Gastrocnemius medialis (tissue), 4 donors: ENCODE results near the gene PGM1. TPM values are rescaled to one million over a fixed set of nuclear protein-coding genes. Genes with fewer than 3 reads are reported as not detected.

Experiments used
- ATAC-seq, 2 donors: fragments of 150-250 bp; one replicate each; pipeline ENCODE4 v1.9.1; 2016
- DNase-seq, 2 donors: peaks; one replicate each; pipeline ENCODE4 v3.0.0-alpha.2; 2019
- H3K27ac ChIP-seq, 4 donors: fragments of 200-600 bp; sonication (generic); 1 replicate in 1 of 4; 2 replicates in 3 of 4; pipeline ENCODE4 v1.5.1; 2016 to 2018; ENCODE audit warnings: mild to moderate bottlenecking in 2 of 4, moderate library complexity in 1 of 4
- H3K27me3 ChIP-seq, 3 donors: fragments of 200-600 bp; sonication (generic) in 2 of 3; 1 replicate in 1 of 3; 2 replicates in 2 of 3; pipeline versions ENCODE4 v1.5.1 to v1.6.0; 2016 to 2019; ENCODE audit warnings: mild to moderate bottlenecking in 1 of 3, moderate library complexity in 1 of 3
- H3K36me3 ChIP-seq, 2 donors: fragments of 200-600 bp; sonication (generic) in 1 of 2; one replicate each; pipeline ENCODE4 v1.5.1; 2017 to 2018
- H3K4me1 ChIP-seq, 2 donors: fragments of 200-600 bp; sonication (generic) in 1 of 2; one replicate each; pipeline ENCODE4 v1.5.1; 2016 to 2017; ENCODE audit warnings: mild to moderate bottlenecking in 2 of 2
- H3K4me3 ChIP-seq, 4 donors: fragments of 200-600 bp; sonication (generic) in 3 of 4; 1 replicate in 1 of 4; 2 replicates in 3 of 4; pipeline ENCODE4 v1.5.1; 2016 to 2019; ENCODE audit warnings: mild to moderate bottlenecking in 2 of 4
- H3K9me3 ChIP-seq, 3 donors: fragments of 200-600 bp; sonication (generic) in 2 of 3; 1 replicate in 1 of 3; 2 replicates in 2 of 3; pipeline ENCODE4 v1.5.1; 2016 to 2019
- CTCF ChIP-seq, 5 experiments: fragments of 450-650 bp in 3 of 5; fragments of 200-600 bp in 2 of 5; sonication (generic) in 2 of 5; IDR thresholded peaks in 4 of 5; conservative IDR thresholded peaks in 1 of 5; 1 replicate in 4 of 5; 2 replicates in 1 of 5; pipeline ENCODE4 v1.5.1; 2016 to 2019; ENCODE audit warnings: antibody characterized with exemption in 5 of 5, mild to moderate bottlenecking in 3 of 5, moderate library complexity in 3 of 5
- POLR2A ChIP-seq, 2 donors: fragments of 450-650 bp; IDR thresholded peaks; one replicate each; pipeline ENCODE4 v1.6.1; 2017; ENCODE audit warnings: antibody characterized with exemption in 2 of 2, mild to moderate bottlenecking in 2 of 2, moderate library complexity in 2 of 2
- in situ Hi-C, 4 donors: fragments of 200-750 bp; cut with MboI; loops; one replicate each; pipeline versions ENCODE4 v1.15.0 to v1.8.0; 2017; ENCODE audit warnings: low sequenced_read_pairs in 4 of 4
- intact Hi-C: fragments of 100-400 bp; cut with DNase I; formaldehyde crosslinking; loops from one replicate; pipeline ENCODE4 v1.15.1; 2023; ENCODE audit warnings: low total_unique reads
- total RNA-seq, 4 donors: library from RNA; depleted of rRNA; stranded (reverse); fragments of >200 nt; gene quantifications; one replicate each; pipeline versions ENCODE4 v1.1.0 to v1.2.3, GENCODE V29; 2016

PGM1 gene
- total RNA-seq, 4 donors from 2014 or later, result 320 to 713 (median 666) TPM

- H3K4me1 ChIP-seq, result no peaks in the 10 kb centered on the region
- H3K27me3 ChIP-seq, result no peaks in the 10 kb centered on the region
- H3K27ac ChIP-seq, result no peak overlapping the region
- ATAC-seq (no peak), DNase-seq (no peak)
- intact Hi-C loops, result no loop called here
- no peak overlapping the region for H3K4me3 ChIP-seq
- no peaks in the 10 kb centered on the region for H3K9me3 ChIP-seq
- no peak for TF ChIP-seq POLR2A (IDR thresholded peaks at IDR 0.05)
- TF ChIP-seq CTCF (IDR thresholded peaks at IDR 0.05 in 4 of 5, conservative IDR thresholded peaks at IDR 0.05 in 1 of 5), result no peak
- H3K36me3 ChIP-seq, result no peaks in the 10 kb centered on the region
- in situ Hi-C loops, result loop anchor here in 3 of 4 donors (10.0 to 25.0 kb wide), 3 partner anchors 459 to 567 kb away; no protein-coding TSS in a partner anchor
Observed at GRCh38 chr1:63678200-63678599, 85.0 kb downstream of the PGM1 start.

DNA sequence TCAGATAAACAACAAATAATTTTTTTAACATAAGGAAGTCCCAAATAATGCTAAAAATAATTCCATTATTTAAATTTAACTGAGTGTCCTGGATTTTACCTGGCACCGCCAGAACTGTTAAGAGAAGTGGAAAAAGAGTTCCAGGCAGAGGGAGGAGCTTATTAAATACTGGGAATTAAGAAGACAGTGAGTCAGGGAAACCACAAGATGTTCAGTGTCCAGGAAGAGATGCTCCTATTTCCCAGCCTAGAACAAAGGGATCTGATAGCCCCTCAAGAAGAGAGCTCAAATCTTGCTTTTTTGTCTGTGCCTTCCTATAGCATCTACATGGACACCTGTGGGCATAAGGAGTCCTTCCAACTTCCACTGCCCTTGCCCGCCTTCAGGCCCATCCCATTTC is 85.9 kb downstream of the PGM1 start:
- H3K27me3 ChIP-seq, result no peaks in the 10 kb centered on the region
- H3K9me3 ChIP-seq, result no peaks in the 10 kb centered on the region
- no peaks in the 10 kb centered on the region for H3K4me1 ChIP-seq
- no peaks in the 10 kb centered on the region for H3K36me3 ChIP-seq
- ATAC-seq (no peak), DNase-seq (no peak)
- in situ Hi-C loops, result loop anchor here in 3 of 4 donors (10.0 to 25.0 kb wide), 3 partner anchors 458 to 566 kb away; no protein-coding TSS in a partner anchor
- intact Hi-C loops, result no loop called here
- TF ChIP-seq CTCF (IDR thresholded peaks at IDR 0.05 in 4 of 5, conservative IDR thresholded peaks at IDR 0.05 in 1 of 5), result no peak
- no peak for TF ChIP-seq POLR2A (IDR thresholded peaks at IDR 0.05)
- no peak overlapping the region for H3K27ac ChIP-seq
- H3K4me3 ChIP-seq, result no peak overlapping the region

GRCh38 chr1:63679589-63679988 is 86.4 kb downstream of the PGM1 start:
- ATAC-seq, result no peak
- no peak overlapping the region for H3K27ac ChIP-seq
- no peaks in the 10 kb centered on the region for H3K4me1 ChIP-seq
- no peaks in the 10 kb centered on the region for H3K36me3 ChIP-seq
- no peaks in the 10 kb centered on the region for H3K27me3 ChIP-seq
- H3K9me3 ChIP-seq, result no peaks in the 10 kb centered on the region
- no peak for DNase-seq
- no peak overlapping the region for H3K4me3 ChIP-seq
- intact Hi-C loops, result no loop called here
- TF ChIP-seq POLR2A (IDR thresholded peaks at IDR 0.05) (no peak), CTCF (IDR thresholded peaks at IDR 0.05 in 4 of 5, conservative IDR thresholded peaks at IDR 0.05 in 1 of 5) (no peak)
- in situ Hi-C loops, result loop anchor here in 3 of 4 donors (10.0 to 25.0 kb wide), 3 partner anchors 458 to 565 kb away; no protein-coding TSS in a partner anchor

- Histone ChIP-seq H3K27me3 (no peaks in the 10 kb centered on the region), H3K4me1 (no peaks in the 10 kb centered on the region), H3K9me3 (no peaks in the 10 kb centered on the region), H3K36me3 (no peaks in the 10 kb centered on the region), H3K27ac (no peak overlapping the region), H3K4me3 (no peak overlapping the region)
- DNase-seq, result no peak
- TF ChIP-seq POLR2A (IDR thresholded peaks at IDR 0.05) (no peak), CTCF (IDR thresholded peaks at IDR 0.05 in 4 of 5, conservative IDR thresholded peaks at IDR 0.05 in 1 of 5) (no peak)
- intact Hi-C loops (no loop called here), in situ Hi-C loops (loop anchor here in 2 of 4 donors (25.0 kb wide), 2 partner anchors 454 to 554 kb away; no protein-coding TSS in a partner anchor)
- ATAC-seq, result no peak
Observed at GRCh38 chr1:63682936-63683335, 89.7 kb downstream of the PGM1 start.

DNA sequence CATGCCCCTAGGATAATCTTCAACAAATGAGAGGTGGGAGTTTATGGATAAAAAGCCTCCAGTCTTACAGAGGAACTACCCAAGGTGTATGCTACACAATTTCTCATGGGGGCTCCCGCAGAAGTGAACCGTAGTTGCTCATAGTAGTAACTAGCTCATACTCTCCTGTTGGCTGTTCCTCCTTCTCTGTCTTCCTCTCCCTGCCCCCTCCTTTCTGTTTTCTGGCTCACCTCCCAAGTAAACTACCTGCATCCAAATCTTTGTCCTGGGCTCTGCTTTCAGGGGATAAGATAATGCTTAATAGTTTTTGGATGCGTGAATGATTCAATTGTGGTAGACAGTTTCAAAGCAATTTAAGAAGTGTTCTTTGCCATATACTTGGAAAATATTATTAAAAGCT is 90.5 kb downstream of the PGM1 start:
- intact Hi-C loops, result no loop called here

More for the DNA sequence above, 90.5 kb downstream of the PGM1 start:
- H3K27ac ChIP-seq, result no peak overlapping the region
- no peak for TF ChIP-seq POLR2A (IDR thresholded peaks at IDR 0.05)
- TF ChIP-seq CTCF (IDR thresholded peaks at IDR 0.05 in 4 of 5, conservative IDR thresholded peaks at IDR 0.05 in 1 of 5), result no peak
- H3K9me3 ChIP-seq, result no peaks in the 10 kb centered on the region
- no peaks in the 10 kb centered on the region for H3K27me3 ChIP-seq
- DNase-seq (no peak), ATAC-seq (no peak)
- H3K36me3 ChIP-seq, result no peaks in the 10 kb centered on the region
- H3K4me1 ChIP-seq, result no peaks in the 10 kb centered on the region
- no peak overlapping the region for H3K4me3 ChIP-seq
- in situ Hi-C loops, result loop anchor here in 2 of 4 donors (25.0 kb wide), 2 partner anchors 454 to 554 kb away; no protein-coding TSS in a partner anchor
